ENCODE measurements around the gene PERM1.
A peak's percentile ranks its signal among the peaks of the same experiment; 100 is the strongest.
"Not testable (repeated sequence)": the region's sequence is repeated elsewhere in the genome, so short reads cannot be mapped to it uniquely, and the experiment has no call there.

PERM1 gene

DNA sequence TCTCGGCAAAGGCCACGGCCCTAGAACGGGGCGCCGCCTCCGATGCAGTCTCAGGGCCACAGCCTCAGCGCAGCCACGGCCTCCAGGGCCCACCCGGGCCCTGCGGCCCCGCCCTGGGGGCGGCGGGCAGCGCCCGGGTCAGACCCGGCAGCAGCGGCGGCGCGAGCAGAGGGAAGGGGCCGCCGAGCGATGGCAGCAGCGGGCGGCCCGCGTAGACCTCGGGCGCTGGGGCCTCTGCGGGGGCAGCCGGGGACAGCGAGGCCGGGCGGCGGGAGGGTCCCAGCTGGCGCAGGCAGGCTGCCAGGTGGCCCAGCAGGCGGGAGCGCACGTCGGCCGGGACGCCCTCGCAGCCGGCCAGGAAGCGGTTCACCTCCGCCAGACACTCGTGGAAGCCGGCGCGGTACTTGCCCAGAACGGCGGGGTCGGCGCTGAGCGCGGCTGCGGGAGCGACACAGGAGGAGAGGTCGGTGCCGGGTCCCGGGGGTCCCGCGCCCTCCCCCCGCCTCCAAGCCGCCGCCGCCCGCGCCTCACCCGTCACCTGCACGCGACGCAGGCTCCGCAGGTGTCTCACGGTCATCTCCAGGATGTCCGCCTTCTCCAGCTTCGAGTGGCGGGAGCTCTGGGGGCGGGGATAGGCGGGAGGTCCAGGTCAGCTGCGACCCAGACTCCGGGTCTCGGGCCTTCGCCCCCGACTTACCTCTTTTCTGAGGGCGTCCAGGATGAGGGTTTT lies 17.3 kb upstream of the PERM1 start:
- no peak for DNase-seq (ENCODE audit: low spot score)

DNA sequence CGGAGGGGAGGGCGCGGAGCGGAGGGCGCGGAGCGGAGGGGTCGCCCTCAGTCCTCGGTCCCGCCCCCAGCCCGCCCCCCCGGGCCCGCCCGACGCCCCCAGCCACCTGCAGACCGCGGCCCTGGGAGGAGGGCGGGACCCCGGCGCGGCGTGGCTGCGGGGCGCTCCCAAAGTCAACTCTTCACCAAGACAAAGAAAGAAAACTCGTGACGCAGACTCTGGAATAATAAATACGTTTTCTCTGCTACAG lies 16.8 kb upstream of the PERM1 start:
- DNase-seq (ENCODE audit: low spot score): no peak

DNA sequence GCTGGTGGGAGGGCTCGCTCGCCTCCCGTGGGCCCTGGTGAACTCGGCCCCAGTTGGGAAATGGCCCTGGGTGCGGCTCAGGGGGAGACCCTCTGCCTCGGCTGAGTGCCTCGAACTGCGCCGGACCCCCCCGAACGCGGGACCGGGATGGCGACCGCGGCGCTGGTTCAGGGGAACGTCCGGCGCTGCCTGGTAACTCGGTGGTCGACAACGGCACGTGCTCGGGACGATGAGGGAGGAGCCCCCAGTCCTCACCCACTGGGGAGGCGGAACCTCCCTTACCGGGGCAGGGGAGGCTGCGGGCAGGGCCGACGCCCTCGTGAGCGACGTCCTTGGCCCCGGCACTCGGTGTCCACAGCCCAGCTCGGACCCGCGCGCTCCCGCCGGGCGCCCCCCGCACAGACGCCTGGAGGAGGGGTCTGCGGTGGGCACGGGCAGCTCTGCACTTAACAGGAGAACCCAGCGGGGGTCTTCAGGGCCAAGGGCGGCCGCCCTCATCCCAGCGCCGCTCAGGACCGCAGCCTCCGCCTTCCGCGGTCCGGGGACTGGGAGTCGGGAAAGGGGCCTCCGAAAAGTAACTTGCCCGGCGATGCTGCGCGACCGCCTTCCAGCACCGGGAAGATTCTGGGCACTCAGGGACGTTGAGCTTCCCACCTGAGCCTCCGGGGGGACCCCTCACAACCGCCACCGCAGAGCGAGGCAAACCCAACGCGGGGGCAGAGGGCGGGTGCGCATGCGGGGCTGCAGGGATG lies 16.3 kb upstream of the PERM1 start:
- DNase-seq (ENCODE audit: low spot score): no peak

DNA sequence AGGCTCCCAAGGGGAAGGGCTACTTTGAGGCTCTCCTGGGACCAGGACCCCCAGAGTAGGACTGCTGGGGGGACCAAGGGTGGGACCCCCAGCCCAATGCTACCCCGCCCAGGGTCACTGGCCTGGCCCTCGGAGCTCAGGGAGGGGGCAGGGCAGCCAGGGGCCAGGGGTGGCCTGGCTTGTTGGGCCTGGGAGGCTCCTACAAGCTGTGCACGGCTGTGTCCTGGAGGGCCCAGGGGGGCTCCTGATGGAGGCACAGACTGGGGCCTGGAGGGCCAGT lies 15.8 kb upstream of the PERM1 start:
- DNase-seq (ENCODE audit: low spot score): no peak

DNA sequence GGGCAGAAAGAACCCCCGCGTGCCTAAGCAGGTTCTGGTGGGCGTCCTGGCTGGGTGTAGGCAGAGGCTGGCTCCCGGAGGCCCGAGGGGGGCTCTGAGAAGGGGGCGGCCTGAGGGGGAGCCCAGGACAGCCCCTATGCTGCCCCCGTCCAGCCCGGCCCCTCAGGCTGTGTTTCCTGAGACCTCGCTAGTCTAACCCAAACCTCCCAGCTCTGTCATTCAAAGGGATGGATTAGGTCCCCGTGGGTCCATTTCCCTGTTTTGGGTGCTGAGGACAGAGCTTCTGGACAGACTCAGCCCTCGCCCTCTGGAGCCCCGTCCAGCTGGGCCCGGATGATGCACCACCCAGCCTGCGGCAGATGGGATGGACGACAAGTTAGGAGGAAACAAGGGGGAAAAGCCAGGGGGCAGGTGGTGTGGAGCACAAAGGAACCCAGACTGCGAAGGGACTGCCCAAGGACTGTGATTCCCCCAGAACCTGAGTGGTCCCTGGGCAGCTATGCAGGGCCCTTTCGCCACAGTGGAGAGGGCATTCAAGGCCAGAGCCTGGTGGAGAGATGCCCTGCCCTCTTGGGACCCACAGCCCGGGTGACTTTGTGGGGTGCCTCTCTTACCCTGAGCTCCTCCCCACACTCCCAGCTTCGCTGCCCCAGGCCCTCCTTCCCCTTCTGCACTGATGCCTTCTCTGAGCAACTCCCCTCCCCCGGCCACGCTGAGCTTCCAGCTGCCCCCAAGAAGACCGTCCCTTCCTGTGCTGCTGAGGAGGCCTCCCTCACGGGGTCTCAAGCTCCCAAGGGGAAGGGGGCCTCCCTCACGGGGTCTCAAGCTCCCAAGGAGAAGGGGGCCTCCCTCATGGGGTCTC lies 15.2 kb upstream of the PERM1 start:
- DNase-seq (ENCODE audit: low spot score): no peak

DNA sequence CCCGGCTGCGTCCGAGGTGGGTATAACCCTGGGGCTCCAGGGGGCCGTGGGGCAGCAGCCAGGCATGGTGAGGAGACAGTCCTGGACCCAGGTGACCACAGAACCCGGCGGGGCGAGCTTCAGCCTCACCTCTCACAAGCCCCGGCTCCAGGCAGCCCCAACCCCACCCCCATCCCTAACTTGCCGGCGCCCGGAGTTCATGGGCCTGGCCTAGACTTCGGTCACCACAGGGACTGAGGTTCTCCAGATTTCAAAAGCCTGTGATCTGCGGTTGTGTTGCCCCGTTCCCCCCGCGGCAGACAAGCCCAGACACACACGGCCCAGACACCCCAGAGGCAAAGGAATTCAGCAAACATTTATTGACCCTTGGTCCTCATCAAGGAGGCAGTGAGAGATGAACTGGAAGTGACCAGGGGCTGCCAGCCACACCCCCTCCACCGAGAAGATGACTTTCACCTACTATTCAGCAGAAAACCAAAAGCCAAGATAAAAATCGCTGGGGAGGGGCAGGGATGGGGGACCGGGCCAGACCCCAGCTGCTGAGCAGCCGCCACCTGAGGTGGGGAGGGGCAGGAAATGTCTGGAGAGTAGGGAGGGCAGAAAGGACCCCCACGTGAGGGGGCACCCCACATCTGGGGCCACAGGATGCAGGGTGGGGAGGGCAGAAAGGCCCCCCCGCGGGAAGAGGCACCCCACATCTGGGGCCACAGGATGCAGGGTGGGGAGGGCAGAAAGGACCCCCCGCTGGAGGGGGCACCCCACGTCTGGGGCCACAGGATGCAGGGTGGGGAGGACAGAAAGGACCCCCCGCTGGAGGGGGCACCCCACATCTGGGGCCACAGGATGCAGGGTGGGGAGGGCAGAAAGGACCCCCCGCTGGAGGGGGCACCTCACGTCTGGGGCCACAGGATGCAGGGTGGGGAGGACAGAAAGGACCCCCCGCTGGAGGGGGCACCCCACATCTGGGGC lies 14.1 kb upstream of the PERM1 start:
- DNase-seq (ENCODE audit: low spot score): no peak

DNA sequence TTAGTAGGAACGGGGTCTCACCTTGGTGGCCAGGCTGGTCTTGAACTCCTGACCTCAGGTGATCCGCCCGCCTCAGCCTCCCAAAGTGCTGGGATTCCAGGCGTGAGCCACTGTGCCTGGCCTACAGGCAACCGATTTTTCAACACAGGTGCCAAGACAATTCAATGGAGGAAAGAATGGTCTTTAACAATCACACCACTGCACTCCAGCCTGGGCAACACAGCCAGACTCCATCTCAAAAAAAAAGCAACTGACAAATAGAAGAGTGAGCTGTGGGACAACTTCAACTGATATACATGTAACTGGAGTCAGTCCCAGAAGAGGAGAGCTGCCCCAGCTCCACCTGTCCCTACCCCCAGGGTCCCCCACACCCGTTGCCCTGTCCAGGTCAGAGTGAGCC lies 12.7 kb upstream of the PERM1 start:
- DNase-seq (ENCODE audit: low spot score): not testable (repeated sequence)

DNA sequence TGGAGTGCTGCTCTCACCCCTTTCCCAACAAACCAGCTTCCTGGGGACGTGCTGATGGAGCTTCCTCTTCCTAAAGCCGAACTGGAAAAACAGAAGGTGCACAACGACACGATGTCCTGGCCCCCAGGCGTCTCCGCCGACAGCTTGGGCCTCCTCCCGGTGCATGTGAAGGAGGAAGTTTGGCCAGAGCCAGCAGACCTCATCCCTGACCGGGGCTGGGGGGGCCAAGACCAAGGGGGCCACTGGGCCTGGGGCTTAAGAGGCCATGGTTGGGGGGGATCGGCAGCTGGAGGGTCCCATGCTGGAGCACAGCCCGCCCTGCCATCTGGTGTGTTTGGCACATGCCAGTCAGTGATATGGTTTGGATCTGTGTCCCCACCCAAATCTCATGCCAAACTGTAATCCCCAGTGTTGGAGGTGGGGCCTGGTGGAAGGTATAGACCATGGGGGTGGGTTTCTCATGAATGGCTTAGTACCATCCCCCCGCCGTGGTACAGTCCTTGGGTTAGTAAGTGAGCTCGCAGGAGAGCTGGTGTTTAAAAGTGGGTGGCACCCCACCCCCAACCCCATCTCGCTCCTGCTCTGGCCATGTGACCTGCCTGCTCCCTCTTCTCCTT lies 11.6 kb upstream of the PERM1 start:
- DNase-seq (ENCODE audit: low spot score): no peak

DNA sequence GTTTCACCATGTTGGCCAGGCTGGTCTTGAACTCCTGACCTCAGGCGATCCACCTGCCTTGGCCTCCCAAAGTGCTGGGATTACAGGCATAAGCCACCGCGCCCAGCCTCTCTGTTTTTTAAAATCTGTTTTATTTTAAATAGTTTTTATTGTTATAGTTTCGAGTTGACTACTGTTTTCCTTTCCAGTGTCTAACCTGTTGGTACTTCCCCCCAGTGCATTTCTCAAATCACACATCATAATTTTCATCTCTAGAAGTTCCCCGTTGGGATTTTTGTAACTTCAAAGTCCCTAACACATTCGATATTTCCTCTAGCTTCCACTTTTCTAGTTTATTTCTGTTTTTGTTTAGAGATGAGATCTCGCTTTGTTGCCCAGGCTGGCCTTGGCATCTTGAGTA lies 10.5 kb upstream of the PERM1 start:
- DNase-seq (ENCODE audit: low spot score): no peak

DNA sequence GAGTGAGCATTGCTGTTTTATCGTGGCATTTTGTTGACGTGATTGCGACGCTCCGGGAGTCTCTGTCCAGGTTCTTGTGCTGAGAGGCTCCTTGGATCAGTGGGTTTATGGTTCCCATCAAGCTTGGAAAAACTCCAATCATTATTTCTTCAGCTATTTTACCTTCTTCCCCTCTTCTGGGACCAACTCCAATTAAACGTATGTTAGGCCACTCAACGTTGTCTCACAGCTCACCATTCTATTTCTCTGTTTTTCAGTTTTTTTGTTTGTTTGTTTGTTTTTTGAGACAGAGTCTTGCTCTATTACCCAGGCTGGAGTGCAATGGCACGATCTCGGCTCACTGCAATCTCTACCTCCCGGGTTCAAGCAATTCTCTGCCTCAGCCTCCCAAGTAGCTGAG lies 10.0 kb upstream of the PERM1 start:
- DNase-seq (ENCODE audit: low spot score): no peak

DNA sequence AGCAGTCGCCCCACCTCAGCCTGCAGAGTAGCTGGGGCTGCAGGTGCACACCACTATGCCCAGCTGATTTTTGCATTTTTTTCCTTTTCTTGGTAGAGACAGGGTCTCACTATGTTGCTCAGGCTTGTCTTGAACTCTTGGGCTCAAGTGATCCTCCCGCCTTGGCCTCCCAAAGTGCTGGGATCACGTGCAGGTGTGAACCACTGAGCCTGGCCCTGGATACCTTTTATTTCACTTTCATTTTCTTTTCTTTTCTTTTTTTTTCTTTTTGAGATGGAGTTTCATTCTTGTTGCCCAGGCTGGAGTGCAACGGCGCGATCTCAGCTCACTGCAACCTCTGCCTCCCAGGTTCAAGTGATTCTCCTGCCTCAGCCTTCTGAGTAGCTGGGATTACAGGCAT lies 9.4 kb upstream of the PERM1 start:
- DNase-seq (ENCODE audit: low spot score): not testable (repeated sequence)

DNA sequence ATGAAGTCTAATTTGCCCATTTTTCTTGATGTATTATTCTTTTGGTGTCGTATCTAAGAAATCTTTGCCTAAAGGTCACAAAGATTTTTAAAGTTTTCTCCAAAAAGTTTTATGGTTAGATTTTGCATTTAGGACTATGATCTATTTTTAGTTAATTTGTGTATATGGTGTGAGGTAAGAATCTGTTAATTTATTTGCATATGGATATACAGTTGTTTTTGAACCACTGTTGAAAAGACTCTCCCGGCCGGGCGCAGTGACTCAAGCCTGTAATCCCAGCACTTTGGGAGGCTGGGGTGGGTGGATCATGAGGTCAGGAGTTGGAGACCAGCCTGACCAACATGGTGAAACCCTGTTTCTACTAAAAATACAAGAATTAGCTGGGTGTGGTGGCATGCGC lies 6.2 kb upstream of the PERM1 start:
- DNase-seq (ENCODE audit: low spot score): not testable (repeated sequence)

DNA sequence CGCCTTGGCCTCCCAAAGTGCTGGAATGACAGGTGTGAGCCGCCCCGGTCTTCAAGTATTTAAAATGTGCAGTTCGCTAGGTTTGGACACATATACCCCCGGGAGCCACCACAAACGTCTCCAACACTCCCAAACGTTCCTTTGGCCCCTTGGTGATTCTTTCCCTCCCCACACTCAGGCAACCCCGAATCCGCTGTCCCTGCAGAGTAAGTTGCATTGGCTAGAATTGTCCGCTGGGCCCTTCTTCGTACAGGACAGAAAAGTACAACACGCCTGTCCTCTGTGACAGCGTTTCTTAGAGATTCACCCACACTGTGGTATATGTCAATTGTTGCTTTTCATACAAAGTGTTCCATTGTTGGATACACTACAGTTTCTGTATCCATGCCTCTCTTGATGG lies 3.2 kb upstream of the PERM1 start:
- DNase-seq (ENCODE audit: low spot score): no peak

DNA sequence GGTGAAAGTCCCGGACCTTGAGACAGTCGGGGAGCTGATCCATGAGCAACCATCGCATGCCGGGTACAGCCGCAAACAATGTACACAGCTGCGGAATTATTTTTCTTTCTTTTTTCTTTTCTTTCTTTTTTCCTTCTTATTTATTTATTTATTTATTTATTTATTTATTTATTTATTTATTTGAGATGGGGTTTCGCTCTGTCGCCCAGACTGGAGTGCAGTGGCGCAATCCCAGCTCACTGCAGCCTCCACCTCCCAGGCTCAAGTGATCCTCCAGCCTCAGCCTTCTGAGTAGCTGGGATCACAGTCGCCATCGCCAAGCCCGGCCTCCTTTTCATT lies 2.6 kb upstream of the PERM1 start:
- DNase-seq (ENCODE audit: low spot score): no peak

DNA sequence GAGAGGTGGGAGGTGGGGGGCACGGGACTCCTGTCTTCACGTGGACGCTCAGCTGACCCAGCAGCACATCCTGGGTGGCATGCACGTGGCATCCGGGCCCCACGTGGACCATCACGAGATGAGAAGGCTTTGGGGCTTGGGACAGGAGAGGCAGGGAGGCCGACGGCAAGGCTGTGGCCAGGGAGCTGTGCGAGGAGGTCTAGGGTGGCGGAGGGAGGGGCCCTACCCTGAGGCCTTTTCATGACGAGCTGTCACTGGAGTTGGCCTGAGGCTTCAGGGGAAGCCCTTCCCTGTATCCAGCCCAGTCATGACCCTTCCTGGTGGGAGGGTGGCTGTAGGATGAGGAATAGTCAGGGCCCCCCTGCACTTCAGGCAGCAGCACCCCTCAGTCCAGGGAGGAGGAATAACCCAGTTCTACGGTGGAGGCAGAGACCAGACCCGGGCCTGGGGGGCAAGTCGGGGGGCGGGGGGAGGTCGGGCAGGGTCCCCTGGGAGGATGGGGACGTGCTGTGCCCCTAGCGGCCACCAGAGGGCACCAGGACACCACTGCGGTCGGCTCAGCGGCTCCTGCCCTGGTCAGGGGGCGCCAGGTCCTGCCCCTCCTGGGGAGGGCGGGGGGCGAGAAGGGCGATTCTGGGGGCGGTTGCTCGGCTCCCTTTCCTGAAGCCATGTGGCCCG lies 2.0 kb upstream of the PERM1 start:
- DNase-seq (ENCODE audit: low spot score): peak; percentile 53

DNA sequence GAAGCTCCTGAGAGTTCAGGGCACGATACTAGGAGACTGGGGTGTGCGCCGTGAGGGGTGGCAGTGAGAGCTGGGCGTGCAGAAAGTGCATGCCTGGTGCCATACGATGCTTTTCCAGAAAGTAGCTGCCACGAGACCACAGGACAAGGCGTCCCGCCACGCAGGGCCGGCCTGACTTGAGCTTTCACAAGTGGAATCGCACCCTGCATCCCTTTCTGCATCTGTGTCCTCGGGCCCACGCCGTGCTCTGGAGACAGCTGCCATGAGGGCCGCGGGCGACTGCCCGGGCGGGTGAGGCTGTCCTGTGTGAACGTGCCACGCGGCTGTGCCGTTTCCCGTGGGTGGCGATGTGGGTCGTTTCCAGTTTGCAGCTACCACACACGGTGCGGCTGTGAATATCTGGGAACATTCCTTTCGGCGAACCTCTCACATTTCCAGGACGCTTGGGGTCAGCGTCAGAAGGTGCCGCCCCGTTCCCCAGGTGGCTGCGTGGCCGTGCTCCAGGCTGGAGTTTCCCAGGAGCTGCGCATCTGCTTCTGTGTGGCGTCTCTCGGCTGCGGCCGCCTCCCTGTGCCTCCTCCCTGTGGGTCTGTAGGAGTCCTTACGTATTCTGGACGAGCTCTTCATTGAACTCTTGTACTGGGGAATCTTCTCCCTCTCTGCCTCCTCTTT lies 1.0 kb upstream of the PERM1 start:
- DNase-seq (ENCODE audit: low spot score): no peak

DNA sequence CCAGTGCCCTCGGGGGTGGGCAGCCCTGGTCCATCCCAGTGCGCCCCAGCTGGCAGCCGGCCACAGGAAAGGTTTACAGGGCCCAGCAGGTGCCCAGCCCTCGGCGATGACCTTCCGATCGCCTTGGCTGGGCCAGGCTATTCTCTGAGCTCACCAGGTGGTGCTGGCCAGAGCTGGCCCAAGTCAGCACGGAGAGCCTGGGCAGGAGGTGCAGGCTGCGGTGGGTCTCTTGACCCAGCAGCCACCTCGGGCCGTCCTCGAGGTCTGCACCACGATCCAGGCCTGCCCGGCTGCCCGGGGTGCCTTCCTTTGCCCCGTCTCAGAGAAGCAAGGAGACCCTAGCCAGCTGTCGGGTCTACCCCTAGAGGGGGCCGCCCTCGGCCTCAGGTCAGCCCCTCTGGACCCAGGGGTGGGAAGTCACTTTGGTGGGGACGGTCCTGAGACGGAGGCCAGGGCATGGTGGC lies 370 bp downstream of the PERM1 start:
- no peak for DNase-seq (ENCODE audit: low spot score)

DNA sequence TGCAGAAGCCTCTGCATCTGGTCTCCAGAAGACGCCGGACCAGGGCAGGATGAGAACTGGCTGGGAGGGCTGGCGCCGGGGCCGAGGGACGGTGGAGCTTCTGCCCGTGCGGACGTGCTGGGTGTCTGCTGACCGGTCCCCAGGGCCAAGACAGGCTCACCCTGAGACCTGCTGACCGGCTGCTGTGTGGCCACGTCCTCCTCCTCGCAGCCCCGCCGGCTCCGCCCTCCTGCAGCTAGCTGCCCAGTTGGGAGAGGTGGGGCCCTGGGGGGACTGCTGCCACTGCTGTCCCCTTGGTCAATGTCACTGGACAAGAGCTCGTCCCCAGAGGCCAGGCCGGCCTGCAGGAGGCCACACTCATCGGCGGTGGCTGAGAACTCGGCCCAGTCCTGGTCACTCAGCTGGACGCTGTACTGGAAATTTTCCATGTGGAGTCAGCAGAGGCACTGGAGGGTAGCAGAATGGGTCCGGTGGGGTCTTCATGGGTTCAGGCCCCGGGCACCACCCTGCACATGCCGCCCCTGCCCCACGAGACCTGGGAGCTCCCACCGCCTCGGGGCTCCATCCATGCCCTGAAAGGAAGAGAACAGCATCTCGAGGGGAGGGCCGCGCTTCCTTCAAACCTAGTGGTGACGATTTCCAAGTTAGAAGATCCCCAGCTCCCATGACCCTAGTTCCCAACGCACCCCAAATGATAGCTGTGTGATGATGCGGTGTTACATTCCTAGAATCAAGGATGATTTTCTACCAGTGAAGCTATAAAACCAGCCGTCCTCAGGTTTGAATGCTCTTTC lies 1.1 kb downstream of the PERM1 start:
- no peak for DNase-seq (ENCODE audit: low spot score)

DNA sequence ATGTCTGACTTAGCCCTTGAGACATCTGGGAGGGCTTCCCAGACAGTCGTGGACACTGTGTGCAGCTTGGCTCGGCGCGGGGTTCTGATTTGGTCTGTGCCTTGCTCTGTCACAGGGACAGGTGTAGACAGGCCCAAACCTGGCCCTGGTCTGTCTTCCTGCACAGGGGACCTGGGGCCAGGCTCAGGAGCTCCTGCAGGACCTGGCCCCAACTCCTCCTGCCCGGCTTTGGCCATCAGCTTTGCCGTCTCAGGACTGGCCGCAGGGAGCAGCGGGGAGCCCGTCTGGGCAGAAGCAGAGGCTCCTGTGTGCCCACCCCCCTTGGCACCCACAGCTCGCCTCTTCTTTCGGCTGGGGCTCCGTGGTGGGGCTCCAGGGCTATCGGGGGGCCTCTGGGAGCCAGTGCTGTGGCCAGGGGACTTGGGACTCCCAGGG lies 1.7 kb downstream of the PERM1 start:
- no peak for DNase-seq (ENCODE audit: low spot score)

DNA sequence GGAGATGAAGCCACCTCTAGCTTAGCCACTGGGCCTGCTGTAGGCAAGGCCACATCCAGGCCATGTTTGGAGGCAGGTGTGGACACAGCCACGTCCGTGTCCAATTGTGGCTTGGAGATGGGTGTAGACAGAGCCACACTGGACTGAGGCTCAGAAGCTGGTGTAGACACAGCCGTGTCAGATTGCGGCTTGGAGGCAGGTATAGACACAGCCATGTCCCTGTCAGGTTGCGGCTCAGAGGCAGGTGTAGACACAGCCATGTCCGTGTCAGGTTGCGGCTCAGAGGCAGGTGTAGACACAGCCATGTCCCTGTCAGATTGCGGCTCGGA lies 2.2 kb downstream of the PERM1 start:
- no peak for DNase-seq (ENCODE audit: low spot score)

Data from CD4-positive, alpha-beta T cell treated with Interleukin-15 for 4 hours (primary cell).